ENCODE data around the gene ORAI1. TPM values are rescaled to one million over a fixed set of nuclear protein-coding genes. Genes with fewer than 3 reads are reported as not detected.
"Not testable (repeated sequence)": the region's sequence is repeated elsewhere in the genome, so short reads cannot be mapped to it uniquely, and the experiment has no call there.

ORAI1 gene
- total and polyA plus RNA-seq, 11 donors: 4.5 to 18.8 (median 9.5) TPM

GRCh38 chr12:121580959-121581685 is 45.2 kb upstream of the ORAI1 start, which contains the start of gene KDM2B:
Gene KDM2B (minus strand): TSS chr12:121581023. CDS start chr12:121580911, 112 bp downstream.
- TF ChIP-seq CTCF (IDR thresholded peaks at IDR 0.05): no peak
- H3K27me3 ChIP-seq: no peaks in the 10 kb centered on the region
- H3K36me3 ChIP-seq: peaks cover 0 to 2% (median 0%) of the 10 kb centered on the region in 9 donors
- H3K27ac ChIP-seq: peak within 1 kb of the TSS; percentile 17 to 91 (median 84)
- ATAC-seq (peak; percentile 33 to 55 (median 48)), DNase-seq (peak in 3 of 5 donors; percentile 45)
- H3K4me3 ChIP-seq: peak within 1 kb of the TSS; percentile 61 to 81 (median 74)
- intact Hi-C loops (cut with DNase I): loop anchor here in 4 of 10 donors (2.0 to 5.0 kb wide), 4 partner anchors 44 to 46 kb away; partner anchors contain the start of gene ORAI1 (in 3 of the 4)
- WGBS, 4 donors: 11 to 28% (median 16%) methylated on average over 22 to 23 of the region's 23 CpGs
- H3K4me1 ChIP-seq: peaks cover 0 to 57% (median 31%) of the 10 kb centered on the region in 12 donors
- H3K9me3 ChIP-seq: no peaks in the 10 kb centered on the region

GRCh38 chr12:121581686-121582429 is 44.5 kb upstream of the ORAI1 start:
- intact Hi-C loops (cut with DNase I): loop anchor here in 5 of 10 donors (2.0 to 5.0 kb wide), 5 partner anchors 41 to 45 kb away; partner anchors contain the start of gene ORAI1 (in 3 of the 5)
- H3K36me3 ChIP-seq: no peaks in the 10 kb centered on the region
- peak overlapping the region in 9 of 12 donors; percentile 8 to 81 (median 74) for H3K4me3 ChIP-seq
- H3K9me3 ChIP-seq: no peaks in the 10 kb centered on the region
- TF ChIP-seq POLR2A (IDR thresholded peaks at IDR 0.05): no peak
- no peak for TF ChIP-seq CTCF (IDR thresholded peaks at IDR 0.05)
- 20 to 30% (median 25%) methylated on average over 17 of the region's 17 CpGs for WGBS, 4 donors
- DNase-seq (peak in 1 of 5 donors; percentile 56), ATAC-seq (peak; percentile 37 to 72 (median 50))
- peaks cover 0 to 49% (median 29%) of the 10 kb centered on the region in 12 donors for H3K4me1 ChIP-seq
- H3K27ac ChIP-seq: peak overlapping the region in 10 of 12 donors; percentile 74 to 91 (median 85)
- H3K27me3 ChIP-seq: no peaks in the 10 kb centered on the region

GRCh38 chr12:121582583-121583333 is 43.6 kb upstream of the ORAI1 start:
- H3K4me1 ChIP-seq: peaks cover 0 to 43% (median 23%) of the 10 kb centered on the region in 12 donors
- no peaks in the 10 kb centered on the region for H3K27me3 ChIP-seq
- ATAC-seq (no peak), DNase-seq (no peak)
- peak overlapping the region in 5 of 12 donors; percentile 22 to 80 (median 75) for H3K4me3 ChIP-seq
- no peaks in the 10 kb centered on the region for H3K9me3 ChIP-seq
- intact Hi-C loops (cut with DNase I): loop anchor here in 4 of 10 donors (2.0 to 5.0 kb wide), 3 partner anchors 40 to 45 kb away; partner anchors contain the start of gene ORAI1 (in 2 of the 4)
- TF ChIP-seq CTCF (IDR thresholded peaks at IDR 0.05) (no peak), POLR2A (IDR thresholded peaks at IDR 0.05) (no peak)
- no peaks in the 10 kb centered on the region for H3K36me3 ChIP-seq
- 45 to 53% (median 49%) methylated on average over 13 of the region's 13 CpGs for WGBS, 4 donors
- H3K27ac ChIP-seq: peak overlapping the region in 9 of 12 donors; percentile 49 to 91 (median 85)

GRCh38 chr12:121583334-121583661 is 43.0 kb upstream of the ORAI1 start:
- intact Hi-C loops (cut with DNase I): loop anchor here in 4 of 10 donors (2.0 to 5.0 kb wide), 3 partner anchors 40 to 46 kb away; partner anchors contain the start of gene ORAI1 (in 2 of the 4)

GRCh38 chr12:121584885-121585284 is 41.4 kb upstream of the ORAI1 start:
- H3K36me3 ChIP-seq, H3K9me3 ChIP-seq, H3K27me3 ChIP-seq, DNase-seq, H3K4me3 ChIP-seq, ATAC-seq, H3K27ac ChIP-seq: not testable (repeated sequence)
- intact Hi-C loops (cut with DNase I): loop anchor here in 3 of 10 donors (5.0 kb wide), 2 partner anchors 42 to 48 kb away; partner anchors contain the start of gene ORAI1 (in 2 of the 3)
- H3K4me1 ChIP-seq: peaks cover 0 to 35% (median 15%) of the 10 kb centered on the region in 12 donors
- WGBS, 4 donors: 94 to 98% (median 97%) methylated on average over 6 of the region's 6 CpGs

More at GRCh38 chr12:121583334-121583661, 43.0 kb upstream of the ORAI1 start:
- H3K9me3 ChIP-seq, ATAC-seq, H3K4me3 ChIP-seq, DNase-seq, H3K27me3 ChIP-seq, H3K27ac ChIP-seq, H3K36me3 ChIP-seq: not testable (repeated sequence)
- WGBS, 4 donors: 82 to 86% (median 84%) methylated on average over 2 of the region's 2 CpGs
- H3K4me1 ChIP-seq: peaks cover 0 to 38% (median 18%) of the 10 kb centered on the region in 12 donors

Data from heart left ventricle (tissue), 16 donors.